Measurements from ENCODE around the gene ASF1A.

Gene ASF1A

GRCh38 chr6:118882314-118882905 is 11.5 kb upstream of the ASF1A start:
- DNase-seq = no peak

GRCh38 chr6:118886641-118887040 is 7.3 kb upstream of the ASF1A start:
- peak; percentile 39 for DNase-seq

- DNase-seq = peak; percentile 54
Observed at GRCh38 chr6:118889163-118889562, 4.8 kb upstream of the ASF1A start.

- no peak for DNase-seq
Observed at GRCh38 chr6:118890997-118891790, 2.8 kb upstream of the ASF1A start.

GRCh38 chr6:118892355-118892991 is 1.5 kb upstream of the ASF1A start:
- no peak for DNase-seq

GRCh38 chr6:118893064-118893806 is 717 bp upstream of the ASF1A start:
- DNase-seq = peak; percentile 83

- peak; percentile 34 for DNase-seq
Observed at GRCh38 chr6:118894425-118895260, 691 bp downstream of the ASF1A start.

GRCh38 chr6:118895261-118895560 is 1.3 kb downstream of the ASF1A start:
- no peak for DNase-seq

- no peak for DNase-seq
Observed at GRCh38 chr6:118895859-118896258, 1.9 kb downstream of the ASF1A start.

GRCh38 chr6:118896339-118897136 is 2.6 kb downstream of the ASF1A start:
- peak; percentile 24 for DNase-seq

GRCh38 chr6:118897386-118897785 is 3.4 kb downstream of the ASF1A start:
- DNase-seq = no peak

- DNase-seq = no peak
Observed at GRCh38 chr6:118899948-118900347, 6.0 kb downstream of the ASF1A start.

- no peak for DNase-seq
Observed at GRCh38 chr6:118902726-118903125, 8.8 kb downstream of the ASF1A start.

- DNase-seq = no peak
Observed at GRCh38 chr6:118903138-118903537, 9.2 kb downstream of the ASF1A start.

GRCh38 chr6:118903691-118904090 is 9.7 kb downstream of the ASF1A start:
- no peak for DNase-seq

- no peak for DNase-seq
Observed at GRCh38 chr6:118905084-118905483, 11.1 kb downstream of the ASF1A start.

GRCh38 chr6:118905851-118906250 is 11.9 kb downstream of the ASF1A start:
- no peak for DNase-seq

- no peak for DNase-seq
Observed at GRCh38 chr6:118908441-118908840, 14.5 kb downstream of the ASF1A start.

GRCh38 chr6:118912646-118913045 is 18.7 kb downstream of the ASF1A start:
- DNase-seq = peak; percentile 56

GRCh38 chr6:118913161-118913560 is 19.2 kb downstream of the ASF1A start:
- no peak for DNase-seq

GRCh38 chr6:118914598-118914997 is 20.6 kb downstream of the ASF1A start:
- DNase-seq = no peak

Measured in NCI-H1105 (cell line).